Transverse colon (tissue), 4 donors: ENCODE data around the gene DGAT2L6. TPM values are rescaled to one million over a fixed set of nuclear protein-coding genes. Genes with fewer than 3 reads are reported as not detected.

Source experiments
- DNase-seq: peaks from one replicate; pipeline ENCODE4 v3.0.0-alpha.2; 2019
- H3K27ac ChIP-seq, 4 donors: fragments of 200-600 bp; sonication (generic); 2 replicates each; pipeline ENCODE4 v1.5.1; 2016 to 2018; ENCODE audit warnings: inconsistent platforms in 4 of 4
- H3K27me3 ChIP-seq: fragments of 200-600 bp; sonication (generic); 2 replicates; pipeline ENCODE4 v1.5.1; 2017; ENCODE audit warnings: inconsistent platforms
- H3K36me3 ChIP-seq, 4 donors: fragments of 200-600 bp; sonication (generic); 2 replicates each; pipeline ENCODE4 v1.5.1; 2017 to 2019; ENCODE audit warnings: inconsistent platforms in 4 of 4
- H3K4me1 ChIP-seq, 4 donors: fragments of 200-600 bp; sonication (generic); 2 replicates each; pipeline ENCODE4 v1.5.1; 2017 to 2020; ENCODE audit warnings: inconsistent platforms in 4 of 4
- H3K4me3 ChIP-seq, 4 donors: fragments of 200-600 bp; sonication (generic); 1 replicate in 1 of 4; 2 replicates in 3 of 4; pipeline versions ENCODE4 v1.5.1 to v1.6.1; 2017 to 2019; ENCODE audit warnings: inconsistent platforms in 4 of 4
- H3K9me3 ChIP-seq, 2 donors: fragments of 200-600 bp; sonication (generic); 2 replicates each; pipeline ENCODE4 v1.5.1; 2017 to 2019; ENCODE audit warnings: inconsistent platforms in 2 of 2
- CTCF ChIP-seq, 5 experiments: fragments of 200-600 bp in 3 of 5; fragments of 450-650 bp in 2 of 5; sonication (generic) in 3 of 5; IDR thresholded peaks; 1 replicate in 2 of 5; 2 replicates in 3 of 5; pipeline ENCODE4 v1.5.1; 2016 to 2017; ENCODE audit warnings: antibody characterized with exemption in 5 of 5, inconsistent platforms in 3 of 5, mild to moderate bottlenecking in 2 of 5, moderate library complexity in 1 of 5
- EP300 ChIP-seq: sonication (generic); formaldehyde crosslinking; IDR thresholded peaks from one replicate; pipeline ENCODE4 v1.6.1; 2017; ENCODE audit warnings: antibody characterized with exemption, low read depth
- POLR2A ChIP-seq: fragments of 450-650 bp; IDR thresholded peaks from one replicate; pipeline ENCODE4 v1.6.1; 2016; ENCODE audit warnings: antibody characterized with exemption, mild to moderate bottlenecking, moderate library complexity
- POLR2AphosphoS5 ChIP-seq, 3 donors: sonication (generic); formaldehyde crosslinking; IDR thresholded peaks; one replicate each; pipeline ENCODE4 v1.6.1; 2016; ENCODE audit warnings: antibody characterized with exemption in 3 of 3
- WGBS, 2 donors: methylation state at CpG; one replicate each; pipeline ENCODE4 v1.1.5; 2018; ENCODE audit warnings: low coverage in 1 of 2; 5-methylcytosine and 5-hydroxymethylcytosine counted together
- in situ Hi-C, 4 donors: fragments of 200-750 bp; cut with MboI; loops; one replicate each; pipeline versions ENCODE4 v1.15.0 to v1.15.1; 2017; ENCODE audit warnings: low sequenced_read_pairs in 3 of 4, low pct_ligation_motif_present in 1 of 4, low pct_unique_long_range_greater_than_20kb in 1 of 4
- intact Hi-C: fragments of 100-400 bp; cut with DNase I; formaldehyde crosslinking; loops from one replicate; pipeline ENCODE4 v1.15.1; 2023; ENCODE audit warnings: low total_unique reads
- total RNA-seq, 4 donors: library from RNA; depleted of rRNA; stranded (reverse); fragments of >200 nt; gene quantifications; one replicate each; pipeline ENCODE4 v1.1.0, GENCODE V29; 2016

The DGAT2L6 gene
- total RNA-seq, 4 donors from 2014 or later, result not detected

GRCh38 chrX:70139736-70140135, 37.5 kb upstream of the DGAT2L6 start:
- no peak overlapping the region for H3K27ac ChIP-seq
- DNase-seq, result no peak
- no peaks in the 10 kb centered on the region for H3K36me3 ChIP-seq
- no peaks in the 10 kb centered on the region for H3K9me3 ChIP-seq
- no peaks in the 10 kb centered on the region for H3K27me3 ChIP-seq
- WGBS, 2 donors, result 68 to 100% methylated on average over 2 to 3 of the region's 3 CpGs
- in situ Hi-C loops, result no loop called here
- H3K4me3 ChIP-seq, result no peak overlapping the region
- TF ChIP-seq CTCF (IDR thresholded peaks at IDR 0.05) (no peak), EP300 (no peak), POLR2AphosphoS5 (IDR thresholded peaks at IDR 0.05) (no peak), POLR2A (no peak)
- intact Hi-C loops, result no loop called here
- H3K4me1 ChIP-seq, result peaks cover 0 to 12% (median 4%) of the 10 kb centered on the region in 4 donors

DNA sequence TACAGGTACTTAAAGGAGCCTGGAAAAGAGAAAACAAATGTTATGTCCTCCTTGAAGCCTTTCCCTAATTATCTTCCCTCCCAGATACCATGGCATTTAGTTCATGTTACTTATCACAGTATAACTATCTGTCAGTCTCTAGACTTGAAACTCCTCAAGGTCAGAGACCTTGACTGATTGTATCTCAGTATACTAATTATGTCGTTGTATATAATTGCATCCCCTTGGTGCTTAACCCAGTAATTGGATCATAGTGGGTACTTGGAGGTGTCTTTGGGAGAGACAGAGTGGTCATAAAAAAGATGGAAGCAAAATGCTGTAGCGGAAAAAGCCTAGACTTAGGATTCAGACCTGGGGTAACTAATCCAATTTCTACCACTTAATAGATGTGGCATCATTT, 35.9 kb upstream of the DGAT2L6 start:
- Histone ChIP-seq H3K4me1 (no peaks in the 10 kb centered on the region), H3K27me3 (no peaks in the 10 kb centered on the region), H3K4me3 (no peak overlapping the region), H3K36me3 (no peaks in the 10 kb centered on the region), H3K9me3 (no peaks in the 10 kb centered on the region), H3K27ac (no peak overlapping the region)
- WGBS, 2 donors, result 82% methylated on average over 2 of the region's 2 CpGs; no CpG with 5 or more reads in 1 of the 2 donors
- intact Hi-C loops (no loop called here), in situ Hi-C loops (no loop called here)
- no peak for DNase-seq
- TF ChIP-seq POLR2AphosphoS5 (IDR thresholded peaks at IDR 0.05) (no peak), CTCF (IDR thresholded peaks at IDR 0.05) (no peak), POLR2A (no peak), EP300 (no peak)

DNA sequence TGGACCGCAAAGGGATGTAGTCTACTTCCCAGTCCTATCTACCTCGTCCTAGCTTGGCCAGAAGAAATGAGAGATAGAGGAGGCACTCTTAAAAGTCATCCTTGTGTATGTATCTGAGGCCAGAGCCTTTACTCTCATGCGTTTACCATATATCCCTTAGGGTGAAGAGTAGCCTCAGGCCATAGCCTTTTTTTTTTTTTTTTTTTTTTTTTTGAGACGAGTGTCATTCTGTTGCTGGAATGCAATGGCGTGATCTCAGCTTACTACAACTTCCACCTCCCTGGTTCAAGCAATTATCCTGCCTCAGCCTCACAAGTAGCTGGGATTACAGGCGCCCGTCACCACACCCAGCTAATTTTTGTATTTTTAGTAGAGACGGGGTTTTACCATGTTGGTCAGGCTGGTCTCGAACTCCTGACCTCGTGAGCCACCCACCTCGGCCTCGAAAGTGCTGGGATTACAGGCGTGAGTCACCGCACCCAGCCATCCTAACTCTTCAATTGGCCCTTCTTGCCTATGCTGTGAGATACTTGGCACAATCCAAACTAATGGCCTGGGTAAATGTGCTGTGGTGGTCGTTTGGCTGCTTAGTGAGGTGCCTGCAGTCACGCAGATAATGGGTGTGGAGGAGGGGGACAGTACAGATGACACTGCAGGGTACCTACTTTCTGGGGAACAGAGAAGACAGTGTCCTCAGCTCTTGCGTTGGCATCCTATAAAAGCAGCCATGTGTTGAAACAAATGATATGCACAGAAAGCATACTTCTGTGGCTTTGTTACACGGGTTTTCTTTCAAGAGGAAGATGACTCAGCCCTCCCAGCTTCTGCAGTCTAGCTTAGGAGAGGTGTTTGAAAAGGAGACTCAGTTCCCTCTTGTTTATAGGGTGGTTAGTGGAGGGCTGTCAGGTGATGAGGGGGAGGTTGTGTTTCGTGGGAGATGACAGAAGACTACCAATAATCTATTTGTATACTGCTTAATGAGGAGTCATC, 10.4 kb upstream of the DGAT2L6 start:
- whole genome bisulfite sequencing, 2 donors, result 77 to 93% methylated on average over 2 to 19 of the region's 19 CpGs
- no peaks in the 10 kb centered on the region for H3K9me3 ChIP-seq
- no peaks in the 10 kb centered on the region for H3K27me3 ChIP-seq

More for the DNA sequence above, 10.4 kb upstream of the DGAT2L6 start:
- in situ Hi-C loops, result no loop called here
- Histone ChIP-seq H3K4me1 (no peaks in the 10 kb centered on the region), H3K4me3 (no peak overlapping the region), H3K27ac (no peak overlapping the region), H3K36me3 (no peaks in the 10 kb centered on the region)
- intact Hi-C loops, result no loop called here
- DNase-seq, result no peak
- no peak for TF ChIP-seq CTCF (IDR thresholded peaks at IDR 0.05)
- no peak for TF ChIP-seq POLR2A
- TF ChIP-seq POLR2AphosphoS5 (IDR thresholded peaks at IDR 0.05), result no peak
- TF ChIP-seq EP300, result no peak
